ENCODE data around the gene FRMD4A.
A peak's percentile ranks its signal among the peaks of the same experiment; 100 is the strongest.
"Not testable (repeated sequence)": the region's sequence is repeated elsewhere in the genome, so short reads cannot be mapped to it uniquely, and the experiment has no call there.

The FRMD4A gene

GRCh38 chr10:13896146-13896545 is 434.6 kb downstream of the FRMD4A start:
- DNase-seq: not testable (repeated sequence)

GRCh38 chr10:13894412-13895093 is 436.2 kb downstream of the FRMD4A start:
- DNase-seq: no peak

GRCh38 chr10:13893926-13894325 is 436.8 kb downstream of the FRMD4A start:
- DNase-seq: no peak

DNA sequence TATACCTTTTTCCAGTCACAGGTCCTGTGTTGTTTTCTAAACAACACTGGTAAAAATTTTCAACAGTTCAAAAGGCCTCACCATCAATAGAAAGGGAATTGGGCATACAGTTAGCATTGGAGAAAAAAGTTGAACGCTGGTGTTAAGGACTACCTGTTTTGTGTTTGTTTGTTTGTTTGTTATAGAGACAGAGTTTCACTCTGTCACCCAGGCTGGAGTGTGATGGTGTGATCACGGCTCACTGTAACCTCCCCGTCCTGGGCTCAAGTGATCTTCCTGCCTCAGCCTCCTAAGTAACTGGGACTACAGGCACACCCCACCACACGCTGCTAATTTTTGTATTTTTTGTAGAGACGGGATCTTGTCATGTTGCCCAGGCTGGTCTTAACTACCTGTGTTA is 437.9 kb downstream of the FRMD4A start:
- DNase-seq: no peak

DNA sequence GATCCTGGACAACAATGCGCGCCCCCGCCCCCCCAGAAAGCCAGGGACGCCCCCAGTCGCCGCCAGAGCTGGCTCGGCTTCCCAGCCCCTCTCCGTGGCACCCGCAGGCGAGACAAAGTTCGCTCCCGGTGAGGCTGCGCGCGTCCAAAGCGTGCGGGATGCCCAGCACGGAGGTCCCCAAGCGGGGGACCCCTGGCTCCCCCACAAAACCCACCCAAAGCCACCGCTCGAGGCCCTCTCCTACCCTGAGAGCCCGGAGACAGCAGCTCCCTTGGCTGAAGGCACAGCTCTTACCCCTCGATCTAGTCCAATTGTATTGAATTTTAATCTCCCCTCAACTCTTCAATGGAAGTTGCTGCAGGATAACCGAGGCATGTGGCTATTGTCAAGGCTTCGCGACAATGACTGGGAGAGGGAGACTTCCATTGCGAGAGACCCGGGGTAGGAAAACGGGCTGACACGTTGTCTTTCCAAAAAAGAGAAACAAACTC is 438.7 kb downstream of the FRMD4A start:
- no peak for DNase-seq

- no peak for DNase-seq
Observed at GRCh38 chr10:13891128-13892000, 439.4 kb downstream of the FRMD4A start.

- DNase-seq: peak; percentile 53 to 57
Observed at GRCh38 chr10:13890233-13891127, 440.2 kb downstream of the FRMD4A start.

- DNase-seq: peak; percentile 21 to 27
Observed at GRCh38 chr10:13887761-13888160, 443.0 kb downstream of the FRMD4A start.

DNA sequence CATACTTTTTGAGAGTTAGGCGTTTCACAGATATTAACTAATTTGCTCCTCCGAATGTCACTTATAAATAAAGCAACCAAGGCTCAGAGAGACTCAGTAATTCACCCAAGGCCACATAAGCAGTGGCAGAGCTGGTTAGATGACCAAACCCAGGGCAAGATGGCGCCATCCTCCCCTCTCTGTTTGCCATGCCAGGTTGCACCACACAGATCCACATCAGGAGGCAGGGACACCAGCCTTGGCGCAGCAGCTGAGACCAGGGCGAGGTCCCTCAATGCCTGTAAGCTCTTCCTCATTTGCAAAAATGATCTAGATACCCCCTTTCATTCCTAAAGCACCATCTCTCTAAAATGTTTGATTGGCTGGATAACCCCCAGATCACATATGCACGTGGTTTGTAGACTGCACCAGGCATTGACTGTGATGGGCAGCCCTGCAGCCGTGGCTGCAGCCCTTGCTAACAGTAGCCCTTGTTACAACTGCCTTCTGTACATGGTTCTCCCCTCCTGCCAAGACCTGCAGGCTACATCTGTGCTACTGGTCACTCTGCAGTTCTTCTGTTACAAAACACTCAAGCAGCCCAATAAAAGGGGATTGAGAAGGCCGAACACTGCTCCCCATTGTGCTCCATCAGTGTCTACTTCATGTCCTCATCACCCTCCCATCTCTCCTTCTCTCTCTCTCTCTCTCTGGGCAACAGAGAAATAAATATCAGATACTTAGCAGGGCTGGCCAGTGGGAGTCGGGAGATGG is 445.3 kb downstream of the FRMD4A start:
- no peak for DNase-seq

DNA sequence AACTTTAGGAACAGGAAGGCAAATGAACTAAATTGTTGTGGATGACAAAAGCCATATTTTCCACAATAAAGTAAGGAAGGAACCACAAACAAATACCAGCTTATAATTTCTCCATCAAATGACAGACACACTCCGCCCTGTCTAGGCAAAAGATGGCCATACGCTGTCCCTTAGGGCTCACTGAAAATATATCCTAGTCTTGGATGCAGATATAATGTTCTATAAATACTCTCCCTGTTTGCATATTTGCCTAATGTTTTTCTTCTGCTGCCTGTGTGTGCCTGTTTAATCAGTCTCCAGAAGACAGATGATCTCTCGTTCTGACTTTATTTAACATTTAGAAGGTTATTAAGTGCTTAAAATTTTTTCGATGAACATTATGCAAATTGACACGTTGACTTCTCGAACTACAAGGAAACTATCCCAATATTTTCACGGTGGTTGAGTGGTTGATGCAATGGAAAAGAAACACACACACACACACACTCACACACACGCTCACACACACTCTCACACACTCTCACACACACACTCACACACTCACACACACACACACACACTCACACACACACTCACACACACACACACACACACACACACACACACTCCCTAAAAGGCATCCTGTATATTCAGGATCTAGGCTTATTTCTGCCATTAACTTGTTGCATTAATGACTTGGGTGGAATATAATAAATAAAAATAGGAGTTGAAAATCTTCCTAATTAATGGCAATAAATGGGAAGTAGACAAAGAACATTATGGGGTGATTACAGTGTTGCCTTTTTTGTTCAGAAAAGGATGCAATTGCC is 446.9 kb downstream of the FRMD4A start:
- DNase-seq: no peak

GRCh38 chr10:13882119-13882711 is 448.5 kb downstream of the FRMD4A start:
- peak; percentile 89 to 96 for DNase-seq

DNA sequence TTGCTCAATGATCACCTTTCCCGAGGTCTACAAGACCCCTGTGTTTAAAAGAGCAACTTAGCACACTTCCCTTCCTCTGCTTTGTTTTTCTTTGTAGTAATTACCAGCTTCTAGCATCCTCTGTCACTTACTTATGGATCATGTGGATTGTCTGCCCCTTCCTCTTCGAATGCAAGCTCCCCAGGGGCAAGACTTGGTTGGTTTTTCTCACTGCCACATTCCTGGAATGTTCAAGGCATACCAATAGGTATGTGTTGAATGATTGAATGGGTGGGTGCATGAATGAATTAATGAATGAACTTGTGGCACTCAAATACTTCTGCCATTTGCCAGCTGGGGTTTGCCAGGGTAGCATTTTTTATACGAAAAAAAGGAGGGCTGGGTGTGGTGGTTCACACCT is 450.0 kb downstream of the FRMD4A start:
- DNase-seq: no peak

DNA sequence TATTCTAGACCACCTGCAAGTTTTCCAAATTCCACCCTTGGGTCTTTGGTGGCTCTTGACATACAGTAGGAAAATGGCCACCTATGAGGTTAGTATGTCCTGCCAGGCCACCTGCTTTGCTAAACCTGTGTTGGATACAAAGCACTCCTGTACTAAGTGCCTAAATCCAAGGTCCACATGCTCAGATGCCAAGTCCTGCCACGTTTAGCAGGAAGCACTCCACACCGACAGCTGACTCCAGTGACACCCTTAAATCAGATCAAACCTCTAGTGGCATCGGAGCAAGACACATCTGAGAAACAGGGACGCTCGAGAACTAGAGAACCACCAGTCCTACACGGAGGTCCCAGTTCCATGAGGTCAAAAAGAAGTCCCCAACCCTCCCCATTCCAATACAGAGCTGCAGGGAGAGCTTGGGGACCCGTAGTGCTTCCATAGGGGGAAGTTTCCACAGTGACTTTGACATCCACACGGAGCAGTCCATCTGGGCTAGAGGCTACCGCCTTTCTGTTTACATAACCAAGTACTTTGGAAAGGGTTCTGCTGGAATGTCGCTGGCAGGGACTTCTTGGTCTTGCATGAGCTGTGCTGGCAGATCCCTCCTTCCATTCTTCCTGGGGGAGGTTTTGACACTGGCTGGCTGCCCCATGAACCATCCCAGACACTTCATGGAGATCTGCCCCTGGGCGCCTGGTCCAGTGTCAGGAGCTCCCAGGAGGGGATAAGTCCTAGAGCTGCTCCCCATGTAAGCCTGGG is 453.4 kb downstream of the FRMD4A start:
- DNase-seq: no peak

DNA sequence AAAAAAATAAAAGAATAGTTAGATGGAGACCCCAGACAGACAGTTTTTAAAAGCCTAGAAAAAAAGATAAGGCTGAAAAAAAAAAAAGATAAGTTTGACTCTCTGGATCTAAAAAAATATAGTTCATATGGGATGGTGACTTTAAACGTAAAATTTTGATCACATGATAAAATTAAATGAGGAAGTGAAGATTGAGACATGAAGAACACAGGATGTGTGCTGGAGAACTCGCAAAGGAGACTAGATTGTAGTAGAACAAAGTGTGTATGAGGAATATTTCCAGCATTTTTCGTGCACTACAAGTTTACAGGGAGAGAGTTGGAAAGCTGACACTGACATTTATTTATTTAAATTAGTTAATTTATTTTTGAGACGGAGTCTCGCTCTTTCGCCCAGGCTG is 457.5 kb downstream of the FRMD4A start:
- peak; percentile 45 to 54 for DNase-seq

DNA sequence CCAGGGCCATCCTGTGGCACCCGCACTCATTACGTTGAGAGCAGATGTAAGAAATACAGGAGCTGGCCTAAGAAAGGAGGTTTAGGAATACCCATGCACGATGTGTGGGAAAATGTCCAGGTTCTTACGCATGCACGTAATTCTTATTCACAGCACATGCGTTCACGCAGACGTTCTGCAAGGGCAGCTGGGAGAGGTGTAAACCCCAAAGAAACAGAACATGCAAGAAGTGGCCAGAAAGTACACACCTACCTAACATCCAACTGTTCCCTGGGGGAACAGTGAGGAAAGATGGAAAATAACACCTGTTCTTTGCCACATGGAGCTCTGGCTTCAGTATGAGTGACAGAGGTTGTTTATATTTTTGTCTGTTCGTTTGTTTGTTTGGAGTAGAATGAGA is 458.3 kb downstream of the FRMD4A start:
- DNase-seq: no peak

DNA sequence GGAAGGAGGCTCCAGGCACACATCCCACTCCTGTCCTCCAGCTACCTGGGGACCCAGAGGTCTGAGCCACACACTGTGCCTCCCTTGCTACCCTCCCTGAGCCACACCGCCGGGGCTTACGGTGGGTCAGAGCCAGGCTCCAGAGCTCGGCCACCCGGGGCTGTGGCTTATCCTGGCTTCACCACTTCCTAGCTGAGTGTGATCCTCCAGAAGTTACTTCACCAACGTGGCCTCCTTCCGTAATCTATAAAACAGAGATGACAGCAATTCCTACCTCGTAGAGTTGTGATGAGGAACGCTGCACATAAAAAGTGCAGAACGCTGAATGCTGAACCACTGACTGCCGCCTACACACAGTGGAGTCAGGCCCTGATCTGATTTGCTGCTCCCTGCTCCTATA is 458.9 kb downstream of the FRMD4A start:
- DNase-seq: peak in 1 of 2 donors; percentile 20

GRCh38 chr10:13871011-13871410 is 459.7 kb downstream of the FRMD4A start:
- DNase-seq: no peak

GRCh38 chr10:13869295-13869664 is 461.4 kb downstream of the FRMD4A start:
- DNase-seq: no peak

- DNase-seq: no peak
Observed at GRCh38 chr10:13868528-13869294, 462.0 kb downstream of the FRMD4A start.
